Heart left ventricle (tissue), 16 donors: Measurements from ENCODE around the gene IQGAP2. TPM values are rescaled to one million over a fixed set of nuclear protein-coding genes. Genes with fewer than 3 reads are reported as not detected.
"Not testable (repeated sequence)": the region's sequence is repeated elsewhere in the genome, so short reads cannot be mapped to it uniquely, and the experiment has no call there.

Source experiments
- ATAC-seq, 4 donors: fragments of 200-7000 bp; cut with Tn5 transposase; one replicate each; pipeline ENCODE4 v1.9.1; 2020 to 2022; ENCODE audit warnings: moderate library complexity in 4 of 4, mild to moderate bottlenecking in 3 of 4, moderate number of reproducible peaks in 1 of 4
- DNase-seq, 5 donors: peaks; one replicate each; pipeline ENCODE4 v3.0.0-alpha.2; 2020
- H3K27ac ChIP-seq, 12 donors: fragments of 200-600 bp; sonication (generic) in 4 of 12; one replicate each; pipeline versions ENCODE4 v1.5.0 to v1.8.0; 2016 to 2022; ENCODE audit warnings: mild to moderate bottlenecking in 2 of 12
- H3K27me3 ChIP-seq, 9 donors: fragments of 200-600 bp; sonication (generic) in 2 of 9; one replicate each; pipeline versions ENCODE4 v1.5.1 to v1.8.0; 2016 to 2022; ENCODE audit warnings: mild to moderate bottlenecking in 3 of 9
- H3K36me3 ChIP-seq, 9 donors: fragments of 200-600 bp; sonication (generic) in 2 of 9; one replicate each; pipeline versions ENCODE4 v1.5.0 to v1.8.0; 2018 to 2022; ENCODE audit warnings: mild to moderate bottlenecking in 2 of 9
- H3K4me1 ChIP-seq, 12 donors: fragments of 200-600 bp; sonication (generic) in 4 of 12; one replicate each; pipeline versions ENCODE4 v1.5.0 to v1.8.0; 2016 to 2022; ENCODE audit warnings: mild to moderate bottlenecking in 3 of 12
- H3K4me3 ChIP-seq, 12 donors: fragments of 200-600 bp; sonication (generic) in 4 of 12; one replicate each; pipeline versions ENCODE4 v1.5.0 to v1.8.0; 2017 to 2022; ENCODE audit warnings: mild to moderate bottlenecking in 9 of 12, moderate library complexity in 4 of 12
- H3K9me3 ChIP-seq, 12 donors: fragments of 200-600 bp; sonication (generic) in 4 of 12; one replicate each; pipeline versions ENCODE4 v1.5.0 to v1.8.0; 2016 to 2022; ENCODE audit warnings: mild to moderate bottlenecking in 1 of 12
- CTCF ChIP-seq, 12 donors: fragments of 200-600 bp; sonication (generic) in 4 of 12; IDR thresholded peaks; one replicate each; pipeline versions ENCODE4 v1.5.0 to v1.8.0; 2018 to 2022; ENCODE audit warnings: antibody characterized with exemption in 12 of 12, mild to moderate bottlenecking in 5 of 12
- POLR2A ChIP-seq, 2 donors: fragments of 450-650 bp; IDR thresholded peaks; one replicate each; pipeline ENCODE4 v1.6.1; 2017; ENCODE audit warnings: antibody characterized with exemption in 2 of 2, mild to moderate bottlenecking in 2 of 2, moderate library complexity in 2 of 2
- WGBS, 4 donors: extraction: QIAGEN DNeasy Blood & Tissue Kit in 2 of 4; methylation state at CpG; one replicate each; pipeline versions ENCODE4 v1.1.5 to v1.1.7; 2013 to 2018; 5-methylcytosine and 5-hydroxymethylcytosine counted together
- intact Hi-C, 10 donors: fragments of 100-400 bp; cut with DNase I; formaldehyde crosslinking; loops; one replicate each; pipeline versions ENCODE4 v1.11.1 to v1.14.2; 2022
- polyA plus RNA-seq, 2 donors: library from polyadenylated mRNA; stranded (reverse); fragments of 200-250 nt; gene quantifications; one replicate each; pipeline ENCODE4 v1.2.3, GENCODE V29; 2013
- total RNA-seq, 9 donors: library from RNA; depleted of rRNA in 2 of 9; stranded (reverse); fragments of >200 nt in 2 of 9; fragmentation: NEBNext Ultra II Directional in 3 of 9; extraction: Animal tissue kit (Norgen Biotek cat#: 25700) in 3 of 9; gene quantifications; one replicate each; pipeline versions ENCODE4 v1.1.0 to v1.2.4, GENCODE V29; 2016 to 2023
- donor health status: ischemic (EF 13 %, LVEDD 7.1; RV severe dilation, severe dysfunction).
- donor health status: healthy with polysubstance abuse.
- donor health status: DM: no; HTN: yes; CAD: no.
- donor health status: DM: no; HTN: no; CAD: no.
- donor health status: ischemic (EF 25% LVEDD 6.9; RV normal size, moderate dysfunction).
- donor health status: ischemic (EF 25% LVEDD 5.7; RV mildly dilated, moderate dysfunction).
- donor health status: healthy.
- donor health status: DM: yes; HTN: yes; CAD: no.
- donor health status: ischemic (EF 35%, LVEDD 5.7; RV mildly dilated, moderate dysfunction).
- donor health status: nonischemic (EF 11% LVEDD 7.7; RV severe dilation, severe dysfunction).
- donor health status: DM: yes; HTN: yes; CAD: no.
- donor health status: PGD.
- donor health status: ischemic (EF 29% LVEDD 5.4; RV normal size, mild dysfunction).
- donor health status: nonischemic (EF 23%, LVEDD 6.1; RV moderate dilation, normal function).

IQGAP2 gene
- total and polyA plus RNA-seq, 11 donors = 1.7 to 35.4 (median 6.1) TPM

GRCh38 chr5:76367623-76368371 is 35.3 kb upstream of the IQGAP2 start:
- ATAC-seq = no peak
- Histone ChIP-seq H3K4me1 (peaks cover 0 to 11% (median 0%) of the 10 kb centered on the region in 12 donors), H3K9me3 (no peaks in the 10 kb centered on the region), H3K4me3 (no peak overlapping the region), H3K27ac (no peak overlapping the region), H3K36me3 (no peaks in the 10 kb centered on the region), H3K27me3 (peaks cover 0 to 4% (median 0%) of the 10 kb centered on the region in 9 donors)
- WGBS, 4 donors = 92 to 96% (median 94%) methylated on average over 6 of the region's 6 CpGs
- intact Hi-C loops = no loop called here
- DNase-seq = no peak
- TF ChIP-seq CTCF (IDR thresholded peaks at IDR 0.05) (no peak), POLR2A (IDR thresholded peaks at IDR 0.05) (no peak)

- WGBS, 4 donors = 56 to 73% (median 64%) methylated on average over 1 of the region's 1 CpG
Measured at GRCh38 chr5:76368941-76369340, 34.1 kb upstream of the IQGAP2 start.

GRCh38 chr5:76369668-76370067 is 33.4 kb upstream of the IQGAP2 start:
- H3K27ac ChIP-seq, H3K27me3 ChIP-seq, DNase-seq, H3K4me3 ChIP-seq, H3K4me1 ChIP-seq, intact Hi-C loops, ATAC-seq, H3K36me3 ChIP-seq, H3K9me3 ChIP-seq: not testable (repeated sequence)
- 66 to 90% (median 83%) methylated on average over 8 of the region's 8 CpGs for WGBS, 4 donors

More at GRCh38 chr5:76368941-76369340, 34.1 kb upstream of the IQGAP2 start:
- H3K9me3 ChIP-seq = no peaks in the 10 kb centered on the region
- no peak for TF ChIP-seq CTCF (IDR thresholded peaks at IDR 0.05)
- TF ChIP-seq POLR2A (IDR thresholded peaks at IDR 0.05) = no peak
- no peaks in the 10 kb centered on the region for H3K36me3 ChIP-seq
- ATAC-seq (no peak), DNase-seq (no peak)
- H3K27me3 ChIP-seq = no peaks in the 10 kb centered on the region
- H3K27ac ChIP-seq = no peak overlapping the region
- H3K4me3 ChIP-seq = no peak overlapping the region
- intact Hi-C loops = no loop called here
- H3K4me1 ChIP-seq = peaks cover 0 to 13% (median 0%) of the 10 kb centered on the region in 12 donors

GRCh38 chr5:76371960-76372322 is 31.1 kb upstream of the IQGAP2 start:
- ATAC-seq (no peak), DNase-seq (no peak)
- Histone ChIP-seq H3K27ac (no peak overlapping the region), H3K27me3 (no peaks in the 10 kb centered on the region), H3K4me3 (no peak overlapping the region), H3K9me3 (no peaks in the 10 kb centered on the region), H3K36me3 (no peaks in the 10 kb centered on the region), H3K4me1 (peaks cover 0 to 9% (median 0%) of the 10 kb centered on the region in 12 donors)
- TF ChIP-seq CTCF (IDR thresholded peaks at IDR 0.05) = no peak
- TF ChIP-seq POLR2A (IDR thresholded peaks at IDR 0.05) = no peak
- intact Hi-C loops = no loop called here
- 25 to 66% (median 54%) methylated on average over 2 of the region's 2 CpGs for WGBS, 4 donors
